GM19023 (cell line): ENCODE data around the gene OGDH.

Experiments used
- ATAC-seq: cut with Tn5 transposase; IDR thresholded peaks from one replicate; pipeline ENCODE4 v1.9.1; 2021; ENCODE audit warnings: mild to moderate bottlenecking, moderate library complexity; ENCODE audit not compliant: unreplicated experiment

Gene OGDH

GRCh38 chr7:44617225-44617890 lies 10.9 kb downstream of the OGDH start:
- no peak for ATAC-seq

GRCh38 chr7:44618045-44618444 lies 11.6 kb downstream of the OGDH start:
- no peak for ATAC-seq

GRCh38 chr7:44618753-44619152 lies 12.3 kb downstream of the OGDH start:
- no peak for ATAC-seq

- ATAC-seq, result no peak
These were observed 14.8 kb downstream of the OGDH start for GRCh38 chr7:44621034-44621749.

- ATAC-seq, result no peak
These were observed 15.3 kb downstream of the OGDH start for GRCh38 chr7:44621750-44622103.

- no peak for ATAC-seq
These were observed 16.1 kb downstream of the OGDH start for GRCh38 chr7:44622342-44623151.

GRCh38 chr7:44624318-44624717 lies 17.9 kb downstream of the OGDH start:
- ATAC-seq, result no peak

GRCh38 chr7:44625526-44626471 lies 19.4 kb downstream of the OGDH start:
- ATAC-seq, result no peak

GRCh38 chr7:44626620-44627019 lies 20.2 kb downstream of the OGDH start:
- no peak for ATAC-seq

- ATAC-seq, result peak; percentile 45
These were observed 23.5 kb downstream of the OGDH start for GRCh38 chr7:44629829-44630522.

GRCh38 chr7:44630792-44631457 lies 24.5 kb downstream of the OGDH start:
- ATAC-seq, result no peak

- ATAC-seq, result no peak
These were observed 25.2 kb downstream of the OGDH start for GRCh38 chr7:44631458-44632115.

GRCh38 chr7:44632196-44632595 lies 25.8 kb downstream of the OGDH start:
- no peak for ATAC-seq

- ATAC-seq, result peak; percentile 48
These were observed 27.1 kb downstream of the OGDH start for GRCh38 chr7:44633254-44634186.

- no peak for ATAC-seq
These were observed 27.9 kb downstream of the OGDH start for GRCh38 chr7:44634187-44634838.

- ATAC-seq, result no peak
These were observed 28.6 kb downstream of the OGDH start for GRCh38 chr7:44634839-44635591.
